Measurements from ENCODE around the gene ACAP3.

ACAP3 gene

GRCh38 chr1:1353389-1354151, 45.8 kb upstream of the ACAP3 start:
- DNase-seq (ENCODE audit: low spot score) = no peak
- in situ Hi-C loops (cut with MboI; ENCODE audit: low sequenced_read_pairs, unreplicated experiment) = no loop called here
- no peak for TF ChIP-seq CTCF (IDR thresholded peaks at IDR 0.05; ENCODE audit: borderline replicate concordance, control extremely low read depth, extremely low read depth, insufficient read depth, missing control alignments)

GRCh38 chr1:1352786-1353388, 45.2 kb upstream of the ACAP3 start:
- in situ Hi-C loops (cut with MboI; ENCODE audit: low sequenced_read_pairs, unreplicated experiment) = no loop called here
- no peak for TF ChIP-seq CTCF (IDR thresholded peaks at IDR 0.05; ENCODE audit: borderline replicate concordance, control extremely low read depth, extremely low read depth, insufficient read depth, missing control alignments)
- DNase-seq (ENCODE audit: low spot score) = no peak

GRCh38 chr1:1351511-1352427, 44.0 kb upstream of the ACAP3 start:
- no peak for TF ChIP-seq CTCF (IDR thresholded peaks at IDR 0.05; ENCODE audit: borderline replicate concordance, control extremely low read depth, extremely low read depth, insufficient read depth, missing control alignments)
- in situ Hi-C loops (cut with MboI; ENCODE audit: low sequenced_read_pairs, unreplicated experiment) = no loop called here
- no peak for DNase-seq (ENCODE audit: low spot score)

- peak; percentile 70 for TF ChIP-seq CTCF (IDR thresholded peaks at IDR 0.05; ENCODE audit: borderline replicate concordance, control extremely low read depth, extremely low read depth, insufficient read depth, missing control alignments)
- in situ Hi-C loops (cut with MboI; ENCODE audit: low sequenced_read_pairs, unreplicated experiment) = no loop called here
- peak; percentile 95 for DNase-seq (ENCODE audit: low spot score)
Observed at GRCh38 chr1:1349256-1350012, 41.7 kb upstream of the ACAP3 start, which contains the start of gene DVL1. Gene DVL1 (minus strand): TSS chr1:1349418. CDS start chr1:1349065, 353 bp downstream.

- no peak for TF ChIP-seq CTCF (IDR thresholded peaks at IDR 0.05; ENCODE audit: borderline replicate concordance, control extremely low read depth, extremely low read depth, insufficient read depth, missing control alignments)
- no peak for DNase-seq (ENCODE audit: low spot score)
- in situ Hi-C loops (cut with MboI; ENCODE audit: low sequenced_read_pairs, unreplicated experiment) = no loop called here
Observed at GRCh38 chr1:1348420-1349255, 40.9 kb upstream of the ACAP3 start.

Data from GM13976 (cell line).